HepG2 (cell line): Measurements from ENCODE around the gene LTB4R. TPM values are rescaled to one million over a fixed set of nuclear protein-coding genes. Genes with fewer than 3 reads are reported as not detected.

Source experiments
- ATAC-seq: fragments of 200-7000 bp; cut with Tn5 transposase; 3 replicates; pipeline ENCODE4 v1.9.1; 2020; ENCODE audit warnings: mild to moderate bottlenecking, moderate library complexity
- BruUV-seq: library from RNA; stranded (reverse); fragments of 400-500 nt; replicated peaks from 2 replicates; lab custom pipeline; 2021; lab: Mats Ljungman, UMichigan
- CTCF ChIA-PET: fragments of 300-600 bp; formaldehyde crosslinking; extraction: SDS; loops from one replicate; lab custom pipeline; 2021; ENCODE audit warnings: low total read pairs, inconsistent platforms, low intra/inter-chr PET ratio; lab: Yijun Ruan, JAX
- POLR2A ChIA-PET: fragments of 350-600 bp; sonication (Branson Sonifier 250); formaldehyde crosslinking; loops from one replicate; lab custom pipeline; 2020; ENCODE audit warnings: antibody characterized with exemption, inconsistent platforms; lab: Yijun Ruan, JAX
- DNase-seq: peaks from one replicate; pipeline ENCODE4 v3.0.0-alpha.2; 2015; ENCODE audit warnings: low spot score
- FAIRE-seq: peaks from 3 replicates; lab custom pipeline; 2011; peaks lifted over from hg19 to GRCh38; lab: Jason Lieb, UNC
- H2AFZ ChIP-seq: one replicate; pipeline ENCODE4 v1.6.1; 2011; ENCODE audit warnings: low read length, inconsistent platforms
- H3K27ac ChIP-seq: fragments of 300-600 bp; 3 replicates; pipeline ENCODE4 v1.8.0; 2011; ENCODE audit warnings: mixed run types, mild to moderate bottlenecking, mixed read lengths, low read length, inconsistent platforms; ENCODE audit not compliant: insufficient read depth; ENCODE audit errors: extremely low read length
- H3K27me3 ChIP-seq, 2 experiments: fragments of 200-600 bp in 1 of 2; 2 replicates in 1 of 2; 3 replicates in 1 of 2; pipeline versions ENCODE4 v1.6.0 to v1.8.0; 2011; ENCODE audit warnings: low read length in 2 of 2, mild to moderate bottlenecking in 2 of 2, moderate library complexity in 2 of 2, inconsistent platforms in 1 of 2; ENCODE audit not compliant: insufficient read depth in 2 of 2, control insufficient read depth in 1 of 2
- H3K36me3 ChIP-seq, 2 experiments: fragments of 200-600 bp in 1 of 2; replicated peaks in 1 of 2; 2 replicates in 1 of 2; 3 replicates in 1 of 2; pipeline versions ENCODE4 v1.5.1 to v1.8.0; 2011; ENCODE audit warnings: low read length in 2 of 2, inconsistent platforms in 1 of 2; ENCODE audit not compliant: insufficient read depth in 2 of 2, control insufficient read depth in 1 of 2
- H3K4me1 ChIP-seq: 2 replicates; pipeline ENCODE4 v1.5.1; 2012; ENCODE audit warnings: low read length, inconsistent platforms; ENCODE audit not compliant: insufficient read depth
- H3K4me2 ChIP-seq: 2 replicates; pipeline ENCODE4 v1.6.0; 2011; ENCODE audit warnings: low read depth, low read length, inconsistent platforms
- H3K4me3 ChIP-seq, 3 experiments: fragments of 200-600 bp in 1 of 3; sonication (generic), shearing (Covaris generic) in 1 of 3; replicated peaks in 1 of 3; 2 replicates each; pipeline ENCODE4 v1.5.1; 2011 to 2016; ENCODE audit warnings: low read length in 3 of 3, inconsistent platforms in 2 of 3, low read depth in 2 of 3, mild to moderate bottlenecking in 2 of 3, control low read depth in 1 of 3, mixed read lengths in 1 of 3; ENCODE audit not compliant: insufficient read depth in 1 of 3
- H3K79me2 ChIP-seq: one replicate; pipeline ENCODE4 v1.6.1; 2011; ENCODE audit warnings: low read length, inconsistent platforms; ENCODE audit not compliant: insufficient read depth
- H3K9ac ChIP-seq: 2 replicates; pipeline ENCODE4 v1.6.0; 2011; ENCODE audit warnings: mild to moderate bottlenecking, low read depth, low read length, inconsistent platforms; ENCODE audit not compliant: insufficient read depth
- H3K9me3 ChIP-seq: 2 replicates; pipeline ENCODE4 v1.5.1; 2012; ENCODE audit warnings: mild to moderate bottlenecking, low read length
- H4K20me1 ChIP-seq: 2 replicates; pipeline ENCODE4 v1.6.0; 2011; ENCODE audit warnings: inconsistent platforms, mild to moderate bottlenecking, low read length, moderate library complexity; ENCODE audit not compliant: insufficient read depth
- AGO2 ChIP-seq: fragments of 200-400 bp; formaldehyde crosslinking; optimal IDR thresholded peaks from 2 replicates; pipeline ENCODE3; 2017; ENCODE audit warnings: mild to moderate bottlenecking, low read depth, low read length, moderate library complexity
- ATF7-NPFF ChIP-seq: sonication (generic); formaldehyde crosslinking; IDR thresholded peaks from 2 replicates; pipeline ENCODE4 v1.8.1; 2023; ENCODE audit warnings: mild to moderate bottlenecking, low read depth, missing genetic modification reagents, moderate library complexity
- CENPX ChIP-seq: sonication (generic); formaldehyde crosslinking; IDR thresholded peaks from 2 replicates; pipeline ENCODE4 v1.9.0; 2021; ENCODE audit warnings: mild to moderate bottlenecking, missing genetic modification reagents, moderate library complexity
- FOXK1 ChIP-seq: sonication (generic); formaldehyde crosslinking; IDR thresholded peaks from 2 replicates; pipeline ENCODE4 v1.4.0; 2020; ENCODE audit warnings: low read depth, missing genetic modification reagents, borderline replicate concordance
- HDAC1 ChIP-seq: sonication (generic); formaldehyde crosslinking; IDR thresholded peaks from 2 replicates; pipeline ENCODE4 v1.5.1; 2020; ENCODE audit warnings: mild to moderate bottlenecking, missing genetic modification reagents
- KLF15 ChIP-seq: sonication (generic); formaldehyde crosslinking; IDR thresholded peaks from 2 replicates; pipeline ENCODE4 v1.8.1; 2023; ENCODE audit warnings: borderline replicate concordance, mild to moderate bottlenecking, inconsistent platforms, missing genetic modification reagents, mixed read lengths
- MBNL3 ChIP-seq: fragments of 250-450 bp; sonication (Bioruptor Pico); conservative IDR thresholded peaks from 2 replicates; pipeline ENCODE4 v1.8.0; 2022; ENCODE audit warnings: mild to moderate bottlenecking, inconsistent platforms
- MIER2 ChIP-seq: IDR thresholded peaks from 2 replicates; pipeline ENCODE4 v1.6.1; 2016; ENCODE audit warnings: missing biosample characterization, missing genetic modification reagents
- NBN ChIP-seq: fragments of 450-650 bp; conservative IDR thresholded peaks from 2 replicates; pipeline ENCODE4 v1.6.1; 2017
- PATZ1 ChIP-seq: sonication (generic); formaldehyde crosslinking; IDR thresholded peaks from 2 replicates; pipeline ENCODE4 v1.4.0; 2020; ENCODE audit warnings: missing genetic modification reagents
- RARG ChIP-seq: sonication (generic); formaldehyde crosslinking; IDR thresholded peaks from 2 replicates; pipeline ENCODE4 v1.4.0; 2020; ENCODE audit warnings: low read depth, mild to moderate bottlenecking, missing genetic modification reagents
- RFX3 ChIP-seq: IDR thresholded peaks from 2 replicates; pipeline ENCODE4 v1.6.1; 2016; ENCODE audit warnings: missing biosample characterization, missing genetic modification reagents
- SATB2 ChIP-seq: sonication (generic); formaldehyde crosslinking; IDR thresholded peaks from 2 replicates; pipeline ENCODE4 v1.5.0; 2020; ENCODE audit warnings: missing genetic modification reagents
- TCF7L2 ChIP-seq: IDR thresholded peaks from 2 replicates; pipeline ENCODE4 v1.6.1; 2011; ENCODE audit warnings: mild to moderate bottlenecking, low read depth, low read length, moderate library complexity
- TEF ChIP-seq: sonication (generic); formaldehyde crosslinking; IDR thresholded peaks from 2 replicates; pipeline ENCODE4 v1.5.0; 2020; ENCODE audit warnings: missing genetic modification reagents
- XBP1 ChIP-seq: sonication (generic); formaldehyde crosslinking; IDR thresholded peaks from 2 replicates; pipeline ENCODE4 v1.5.0; 2020; ENCODE audit warnings: missing genetic modification reagents
- ZFP36L2 ChIP-seq: sonication (generic); formaldehyde crosslinking; IDR thresholded peaks from 2 replicates; pipeline ENCODE4 v1.4.0; 2020; ENCODE audit warnings: missing genetic modification reagents
- ZNF124 ChIP-seq: sonication (generic); formaldehyde crosslinking; IDR thresholded peaks from 2 replicates; pipeline ENCODE4 v1.4.0; 2020; ENCODE audit warnings: missing genetic modification reagents
- ZNF18 ChIP-seq: sonication (generic); formaldehyde crosslinking; IDR thresholded peaks from 2 replicates; pipeline ENCODE4 v1.8.0; 2022; ENCODE audit warnings: mild to moderate bottlenecking, missing genetic modification reagents; ENCODE audit not compliant: insufficient replicate concordance
- ZNF670 ChIP-seq: sonication (generic); formaldehyde crosslinking; IDR thresholded peaks from 2 replicates; pipeline ENCODE4 v1.8.0; 2022; ENCODE audit warnings: mild to moderate bottlenecking, missing genetic modification reagents, borderline replicate concordance
- ZNF775 ChIP-seq: sonication (generic); formaldehyde crosslinking; IDR thresholded peaks from 2 replicates; pipeline ENCODE4 v1.4.0; 2020; ENCODE audit warnings: missing genetic modification reagents, mild to moderate bottlenecking, moderate library complexity, borderline replicate concordance
- WGBS: methylation state at CpG from one replicate; pipeline ENCODE4 v1.1.6; 2017; ENCODE audit warnings: low lambda C conversion rate; 5-methylcytosine and 5-hydroxymethylcytosine counted together
- in situ Hi-C: cut with HindIII; loops from 2 replicates; pipeline ENCODE4 v1.10.0; 2017; ENCODE audit warnings: low pct_unique_long_range_greater_than_20kb; ENCODE audit not compliant: extremely low pct_ligation_motif_present
- intact Hi-C: fragments of 100-400 bp; cut with micrococcal nuclease; formaldehyde crosslinking; loops from one replicate; pipeline ENCODE4 v1.10.0; 2022; ENCODE audit not compliant: unreplicated experiment
- polyA plus RNA-seq, 8 experiments: library from polyadenylated mRNA; depleted of rRNA in 3 of 8; stranded (reverse) in 7 of 8; unstranded in 1 of 8; fragments of >200 nt; fragmentation: Illumina TruSeq in 4 of 8; extraction: Trizol in 4 of 8; gene quantifications; 2 replicates each; pipeline versions ENCODE4 v1.2.1 to v1.2.3, GENCODE V29; 2011 to 2016; ENCODE audit warnings: low read depth in 4 of 8, missing spikeins in 1 of 8, mixed read lengths in 1 of 8; ENCODE audit not compliant: insufficient read depth in 1 of 8
- total RNA-seq, 5 experiments: library from RNA; depleted of rRNA; stranded (reverse); fragments of >200 nt; fragmentation: Illumina TruSeq; extraction: Trizol; gene quantifications; 2 replicates each; pipeline ENCODE4 v1.2.3, GENCODE V29; 2016; ENCODE audit warnings: low read depth in 1 of 5
- TF ChIP-seq, protein P1 (sequence below): sonication (generic); formaldehyde crosslinking; IDR thresholded peaks from 2 replicates; pipeline ENCODE4 v1.5.0; 2020; ENCODE audit warnings: missing genetic modification reagents

LTB4R gene
- total and polyA plus RNA-seq, 2 of the 13 experiments (the other 11 are each of a cell fraction or from before 2014, with no cell fraction given), result 3.2 to 8.2 TPM

DNA sequence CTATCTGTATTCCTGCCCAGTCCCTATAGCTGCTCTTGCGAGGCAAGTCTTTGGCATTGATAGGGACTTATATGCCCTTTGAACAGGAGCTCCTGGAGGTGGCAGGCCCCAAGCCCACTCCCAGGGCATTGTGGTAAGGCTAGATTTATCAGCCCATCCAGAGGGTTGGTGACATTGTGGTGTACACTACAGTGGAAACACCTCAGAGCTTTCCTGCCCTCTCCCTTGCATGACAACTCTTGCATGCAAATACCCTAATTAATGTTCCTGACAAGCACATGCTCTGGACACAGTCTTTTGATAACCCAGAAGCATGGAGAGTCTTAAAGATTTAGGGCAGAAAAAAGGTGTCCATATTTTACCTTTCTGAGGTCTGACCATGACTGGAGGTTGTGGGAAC, 29.3 kb downstream of the LTB4R start (continued):
- no peak for TF ChIP-seq XBP1
- TF ChIP-seq ZNF18 (CRISPR knock-in tag), result no peak
- no peak for TF ChIP-seq ZNF124 (CRISPR knock-in tag)
- TF ChIP-seq, protein P1, sequence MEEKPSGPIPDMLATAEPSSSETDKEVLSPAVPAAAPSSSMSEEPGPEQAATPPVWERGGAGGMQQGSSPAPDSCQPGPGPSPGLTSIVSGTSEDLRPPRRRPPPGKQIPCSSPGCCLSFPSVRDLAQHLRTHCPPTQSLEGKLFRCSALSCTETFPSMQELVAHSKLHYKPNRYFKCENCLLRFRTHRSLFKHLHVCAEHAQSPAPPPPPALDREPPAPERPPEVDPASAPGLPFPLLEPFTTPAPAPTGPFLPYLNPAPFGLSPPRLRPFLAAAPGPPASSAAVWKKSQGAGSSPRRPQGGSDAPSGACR (CRISPR knock-in tag), result no peak

GRCh38 chr14:24342889-24343288, 31.6 kb downstream of the LTB4R start:
- H3K27ac ChIP-seq, result no peak overlapping the region
- in situ Hi-C loops, result no loop called here
- H3K79me2 ChIP-seq, result no peaks in the 10 kb centered on the region
- no peak overlapping the region for H3K4me2 ChIP-seq
- ChIA-PET POLR2A (no interaction called here), CTCF (no interaction called here)
- DNase-seq, result no peak
- intact Hi-C loops, result no loop called here
- no peak for FAIRE-seq
- no peaks in the 10 kb centered on the region for H4K20me1 ChIP-seq
- no peaks in the 10 kb centered on the region for H3K36me3 ChIP-seq
- peaks cover 4 to 23% of the 10 kb centered on the region in 2 experiments; a peak in 3 of 5 replicates for H3K27me3 ChIP-seq
- H3K4me3 ChIP-seq, result no peak overlapping the region
- BruUV-seq, result no TSS peak
- H3K4me1 ChIP-seq, result peaks cover 8% of the 10 kb centered on the region
- no peak overlapping the region for H2AFZ ChIP-seq
- no peaks in the 10 kb centered on the region for H3K9me3 ChIP-seq
- 74% methylated on average over 4 of the region's 4 CpGs for WGBS
- no peak overlapping the region for H3K9ac ChIP-seq
- no peak for ATAC-seq
- no peak for TF ChIP-seq NBN
- TF ChIP-seq CENPX, result no peak
- TF ChIP-seq RARG (CRISPR knock-in tag), result no peak
- no peak for TF ChIP-seq AGO2
- no peak for TF ChIP-seq MIER2 (CRISPR knock-in tag)
- TF ChIP-seq MBNL3 (CRISPR knock-in tag), result no peak
- no peak for TF ChIP-seq KLF15 (CRISPR knock-in tag)
- no peak for TF ChIP-seq ZFP36L2
- TF ChIP-seq ATF7-NPFF, result no peak
- TF ChIP-seq SATB2 (CRISPR knock-in tag), result no peak
- no peak for TF ChIP-seq ZNF775 (CRISPR knock-in tag)
- no peak for TF ChIP-seq HDAC1 (CRISPR knock-in tag)
- no peak for TF ChIP-seq RFX3 (CRISPR knock-in tag)
- TF ChIP-seq ZNF670 (CRISPR knock-in tag), result no peak
- TF ChIP-seq TCF7L2, result no peak
- TF ChIP-seq TEF, result no peak
- no peak for TF ChIP-seq FOXK1 (CRISPR knock-in tag)
- no peak for TF ChIP-seq PATZ1
